IPS-20b (cell line): ENCODE results near the gene CILP.
"Not testable (repeated sequence)": the region's sequence is repeated elsewhere in the genome, so short reads cannot be mapped to it uniquely, and the experiment has no call there.

Source experiments
- H3K27ac ChIP-seq: one replicate; pipeline ENCODE4 v1.5.1; 2013; ENCODE audit warnings: low read length
- H3K27me3 ChIP-seq: 2 replicates; pipeline ENCODE4 v1.6.1; 2013; ENCODE audit warnings: mild to moderate bottlenecking, low read length, inconsistent platforms; ENCODE audit not compliant: insufficient read depth
- H3K36me3 ChIP-seq: 2 replicates; pipeline ENCODE4 v1.6.1; 2013; ENCODE audit warnings: low read depth, mild to moderate bottlenecking, inconsistent platforms, low read length, moderate library complexity; ENCODE audit not compliant: insufficient read depth
- H3K4me1 ChIP-seq: 2 replicates; pipeline ENCODE4 v1.6.1; 2013; ENCODE audit warnings: mild to moderate bottlenecking, control low read depth, inconsistent platforms, low read length, moderate library complexity; ENCODE audit not compliant: insufficient read depth
- H3K4me3 ChIP-seq: 2 replicates; pipeline ENCODE4 v1.5.1; 2013; ENCODE audit warnings: mild to moderate bottlenecking, low read length, inconsistent platforms
- H3K9ac ChIP-seq: 2 replicates; pipeline ENCODE4 v1.6.1; 2013; ENCODE audit warnings: low read depth, mild to moderate bottlenecking, inconsistent platforms, low read length, moderate library complexity
- H3K9me3 ChIP-seq: 2 replicates; pipeline ENCODE4 v1.6.1; 2013; ENCODE audit warnings: mild to moderate bottlenecking, low read depth, low read length, inconsistent platforms; ENCODE audit not compliant: insufficient read depth

Gene CILP

DNA sequence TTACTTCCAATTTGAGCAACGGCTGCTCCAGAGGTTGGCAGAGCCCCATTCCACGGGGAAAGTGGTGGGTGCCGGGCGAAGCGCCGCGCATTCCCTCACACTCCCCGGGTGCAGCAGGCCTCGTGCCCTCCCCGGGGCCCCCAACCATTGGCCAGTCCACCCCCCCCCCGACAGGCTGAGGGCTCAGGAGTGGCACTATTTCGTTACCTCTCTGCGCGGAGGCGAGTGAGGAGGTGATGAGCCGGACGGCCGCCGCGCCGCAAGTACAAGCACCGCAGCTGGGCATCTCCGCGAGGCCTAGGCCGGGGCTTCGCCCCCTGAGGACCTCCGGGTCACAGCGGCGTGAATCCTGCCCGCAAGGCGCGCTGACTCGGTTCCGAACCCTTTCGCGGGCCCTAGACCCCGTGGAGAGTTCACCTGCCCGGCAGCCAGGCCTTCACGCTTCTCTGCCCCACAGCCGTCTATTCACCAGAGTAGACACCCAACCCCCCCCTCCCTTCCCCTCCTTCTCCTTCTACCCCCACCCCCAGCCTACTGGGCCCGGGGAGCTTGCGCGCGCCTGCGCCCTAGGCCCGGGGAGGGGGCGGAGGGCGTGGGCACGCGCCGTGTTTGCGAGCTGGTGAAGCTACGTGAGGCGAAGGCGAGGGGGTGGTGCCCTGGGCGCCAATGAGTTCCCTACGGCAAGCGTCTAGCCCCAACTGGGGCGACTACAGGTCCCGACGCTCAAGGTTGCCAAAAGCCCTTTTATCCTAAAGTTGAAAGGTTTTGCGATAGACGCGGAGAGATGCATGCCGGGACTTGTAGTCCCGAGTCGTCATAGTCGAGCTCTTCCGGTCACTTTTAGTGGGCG lies 26.2 kb downstream of the CILP start, which contains the start of gene CLPX:
Gene CLPX, minus strand, starts transcription at position 475 of the 850 bp plus-strand sequence. Its CDS starts 189 bp downstream, at position 286.
- Histone ChIP-seq H3K9ac (peak within 1 kb of the TSS; percentile 92), H3K36me3 (peaks cover 6% of the 10 kb centered on the region; the same call in 1 of the 2 replicates), H3K9me3 (no peaks in the 10 kb centered on the region), H3K27ac (peak within 1 kb of the TSS; percentile 76), H3K4me3 (peak within 1 kb of the TSS; percentile 95), H3K4me1 (0 out of 2 replicates have a peak, but pooled peaks cover 3% of the 10 kb centered on the region), H3K27me3 (no peaks in the 10 kb centered on the region)

- H3K9me3 ChIP-seq = no peaks in the 10 kb centered on the region
- 0 out of 2 replicates have a peak, but pooled peaks cover 3% of the 10 kb centered on the region for H3K4me1 ChIP-seq
- peak overlapping the region; percentile 95 for H3K4me3 ChIP-seq
- peak overlapping the region; percentile 76 for H3K27ac ChIP-seq
- H3K36me3 ChIP-seq = peaks cover 13% of the 10 kb centered on the region
- no peaks in the 10 kb centered on the region for H3K27me3 ChIP-seq
- H3K9ac ChIP-seq = peak overlapping the region; percentile 92
Observed at GRCh38 chr15:65184305-65184867, 26.9 kb downstream of the CILP start.

GRCh38 chr15:65183865-65184159 lies 27.5 kb downstream of the CILP start:
- no peaks in the 10 kb centered on the region for H3K27me3 ChIP-seq
- H3K4me3 ChIP-seq = peak overlapping the region; percentile 95
- no peak overlapping the region for H3K27ac ChIP-seq
- peak overlapping the region; percentile 92 for H3K9ac ChIP-seq
- no peaks in the 10 kb centered on the region for H3K9me3 ChIP-seq
- peaks cover 19% of the 10 kb centered on the region for H3K36me3 ChIP-seq
- H3K4me1 ChIP-seq = 0 out of 2 replicates have a peak, but pooled peaks cover 3% of the 10 kb centered on the region

DNA sequence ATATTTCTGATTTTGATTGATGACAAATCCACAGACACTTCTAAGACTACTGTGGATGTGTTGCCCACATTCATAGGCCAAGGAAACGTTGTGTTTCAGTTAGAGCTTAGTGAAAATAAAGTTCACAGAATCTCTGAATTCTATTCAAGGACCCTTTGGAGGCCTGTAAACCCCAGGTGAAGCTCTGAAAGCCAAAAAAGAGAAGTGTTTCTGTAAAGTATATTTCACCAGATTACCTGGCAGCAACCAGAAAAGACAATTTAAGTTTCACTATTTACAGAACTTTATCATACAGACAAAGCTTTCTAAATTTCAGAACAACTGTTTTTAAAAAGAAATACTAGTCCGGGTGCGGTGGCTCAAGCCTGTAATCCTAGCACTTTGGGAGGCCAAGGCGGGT lies 28.7 kb downstream of the CILP start:
- H3K27ac ChIP-seq = no peak overlapping the region
- H3K9ac ChIP-seq = no peak overlapping the region
- H3K27me3 ChIP-seq = no peaks in the 10 kb centered on the region
- H3K9me3 ChIP-seq = no peaks in the 10 kb centered on the region
- H3K4me3 ChIP-seq = no peak overlapping the region
- 0 out of 2 replicates have a peak, but pooled peaks cover 3% of the 10 kb centered on the region for H3K4me1 ChIP-seq
- peaks cover 30% of the 10 kb centered on the region for H3K36me3 ChIP-seq

DNA sequence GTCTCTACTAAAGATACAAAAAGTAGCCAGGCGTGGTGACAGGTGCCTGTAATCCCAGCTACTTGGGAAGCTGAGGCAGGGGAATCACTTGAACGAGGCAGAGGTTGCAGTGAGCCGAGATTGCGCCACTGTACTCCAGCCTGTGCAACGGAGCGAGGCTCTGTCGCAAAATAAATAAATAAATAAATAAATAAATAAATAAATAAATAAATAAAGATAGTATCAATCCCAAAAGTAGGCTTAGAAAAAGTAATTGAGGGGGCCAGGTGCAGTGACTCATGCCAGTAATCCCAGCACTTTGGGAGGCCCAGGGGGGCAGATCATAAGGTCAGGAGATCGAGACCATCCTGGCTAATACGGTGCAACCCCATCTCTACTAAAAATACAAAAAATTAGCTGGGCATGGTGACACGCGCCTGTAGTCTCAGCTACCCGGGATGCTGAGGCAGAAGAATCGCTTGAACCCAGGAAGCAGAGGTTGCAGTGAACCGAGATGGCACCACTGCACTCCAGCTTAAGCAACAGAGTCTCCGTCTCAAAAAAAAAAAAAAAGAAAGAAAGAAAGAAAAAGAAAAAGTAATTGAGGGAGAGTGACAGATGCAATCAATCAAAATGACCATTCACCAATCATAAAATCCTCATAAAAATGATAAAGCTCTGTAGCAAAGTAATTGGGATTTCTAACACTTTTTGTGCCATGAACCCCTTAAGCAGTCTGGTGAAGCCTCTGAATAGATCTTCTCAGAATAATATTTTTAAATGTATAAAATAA lies 29.5 kb downstream of the CILP start:
- H3K27me3 ChIP-seq, H3K4me3 ChIP-seq, H3K4me1 ChIP-seq, H3K9me3 ChIP-seq, H3K27ac ChIP-seq, H3K9ac ChIP-seq: not testable (repeated sequence)
- peaks cover 38% of the 10 kb centered on the region for H3K36me3 ChIP-seq

DNA sequence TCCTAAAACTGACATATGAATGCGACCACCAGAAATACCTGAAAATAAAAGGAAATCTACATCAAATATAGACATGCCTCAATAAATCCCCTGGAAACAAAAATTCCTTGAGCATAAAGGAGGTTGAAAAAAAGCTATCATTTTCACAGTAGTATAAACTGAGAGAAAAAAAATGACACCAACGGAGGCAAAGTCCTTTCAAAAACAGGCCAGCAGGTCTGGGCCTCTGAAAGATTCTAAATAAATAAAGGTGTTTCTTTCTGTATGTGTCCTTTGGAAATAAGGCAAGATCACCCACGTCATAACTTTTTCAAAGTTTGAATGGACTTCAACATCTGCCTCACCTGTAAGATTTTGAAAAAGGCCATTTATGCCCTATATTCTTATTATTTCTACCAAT lies 31.1 kb downstream of the CILP start:
- no peak overlapping the region for H3K27ac ChIP-seq
- H3K36me3 ChIP-seq = peaks cover 52% of the 10 kb centered on the region
- H3K9me3 ChIP-seq = no peaks in the 10 kb centered on the region
- no peaks in the 10 kb centered on the region for H3K27me3 ChIP-seq
- H3K4me3 ChIP-seq = no peak overlapping the region
- 0 out of 2 replicates have a peak, but pooled peaks cover 3% of the 10 kb centered on the region for H3K4me1 ChIP-seq
- H3K9ac ChIP-seq = no peak overlapping the region

- no peaks in the 10 kb centered on the region for H3K9me3 ChIP-seq
- peaks cover 64% of the 10 kb centered on the region for H3K36me3 ChIP-seq
- no peaks in the 10 kb centered on the region for H3K4me1 ChIP-seq
Observed at GRCh38 chr15:65177901-65178300, 33.4 kb downstream of the CILP start.

GRCh38 chr15:65176056-65176455 lies 35.2 kb downstream of the CILP start:
- H3K9me3 ChIP-seq = no peaks in the 10 kb centered on the region
- H3K36me3 ChIP-seq = peaks cover 79% of the 10 kb centered on the region
- H3K27ac ChIP-seq = no peak overlapping the region
- no peak overlapping the region for H3K9ac ChIP-seq
- no peaks in the 10 kb centered on the region for H3K4me1 ChIP-seq
- no peaks in the 10 kb centered on the region for H3K27me3 ChIP-seq
- H3K4me3 ChIP-seq = no peak overlapping the region

More at GRCh38 chr15:65177901-65178300, 33.4 kb downstream of the CILP start:
- H3K27me3 ChIP-seq = no peaks in the 10 kb centered on the region
- no peak overlapping the region for H3K4me3 ChIP-seq
- no peak overlapping the region for H3K9ac ChIP-seq
- no peak overlapping the region for H3K27ac ChIP-seq

GRCh38 chr15:65175511-65175910 lies 35.8 kb downstream of the CILP start:
- H3K9ac ChIP-seq = no peak overlapping the region
- H3K36me3 ChIP-seq = peaks cover 79% of the 10 kb centered on the region
- H3K9me3 ChIP-seq = no peaks in the 10 kb centered on the region
- H3K27me3 ChIP-seq = no peaks in the 10 kb centered on the region
- H3K27ac ChIP-seq = no peak overlapping the region
- H3K4me3 ChIP-seq = no peak overlapping the region
- no peaks in the 10 kb centered on the region for H3K4me1 ChIP-seq

- Histone ChIP-seq H3K4me1 (no peaks in the 10 kb centered on the region), H3K4me3 (no peak overlapping the region), H3K36me3 (peaks cover 75% of the 10 kb centered on the region), H3K27ac (no peak overlapping the region), H3K9me3 (no peaks in the 10 kb centered on the region), H3K9ac (no peak overlapping the region), H3K27me3 (no peaks in the 10 kb centered on the region)
Observed at GRCh38 chr15:65174509-65174908, 36.8 kb downstream of the CILP start.

DNA sequence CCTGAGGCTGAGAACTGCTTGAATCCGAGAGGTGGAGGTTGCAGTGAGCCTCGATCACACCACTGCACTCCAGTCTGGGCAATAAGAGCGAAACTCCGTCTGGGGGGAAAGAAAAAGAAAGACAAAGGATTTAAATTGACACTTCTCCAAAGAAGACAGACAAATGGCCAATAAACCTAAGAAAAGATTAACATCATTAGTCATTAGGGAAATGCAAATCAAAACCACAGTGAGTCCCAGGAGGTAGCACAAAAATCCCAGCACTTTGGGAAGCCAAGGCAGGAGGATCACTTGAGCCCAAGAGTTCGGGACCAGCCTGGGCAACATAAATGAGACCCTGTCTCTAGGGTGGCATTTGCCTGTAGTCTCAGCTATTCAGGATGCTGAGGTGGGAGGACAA lies 38.7 kb downstream of the CILP start:
- peaks cover 57% of the 10 kb centered on the region for H3K36me3 ChIP-seq
- H3K4me3 ChIP-seq = no peak overlapping the region
- no peak overlapping the region for H3K27ac ChIP-seq
- no peaks in the 10 kb centered on the region for H3K27me3 ChIP-seq
- H3K4me1 ChIP-seq = no peaks in the 10 kb centered on the region
- H3K9ac ChIP-seq = no peak overlapping the region
- no peaks in the 10 kb centered on the region for H3K9me3 ChIP-seq
